Measurements from ENCODE around the gene ASPSCR1. TPM values are rescaled to one million over a fixed set of nuclear protein-coding genes. Genes with fewer than 3 reads are reported as not detected.

ASPSCR1 gene
- total and polyA plus RNA-seq, 2 of the 8 experiments (the other 6 are each of a cell fraction or from before 2014, with no cell fraction given) = 33.3 to 43.7 TPM

DNA sequence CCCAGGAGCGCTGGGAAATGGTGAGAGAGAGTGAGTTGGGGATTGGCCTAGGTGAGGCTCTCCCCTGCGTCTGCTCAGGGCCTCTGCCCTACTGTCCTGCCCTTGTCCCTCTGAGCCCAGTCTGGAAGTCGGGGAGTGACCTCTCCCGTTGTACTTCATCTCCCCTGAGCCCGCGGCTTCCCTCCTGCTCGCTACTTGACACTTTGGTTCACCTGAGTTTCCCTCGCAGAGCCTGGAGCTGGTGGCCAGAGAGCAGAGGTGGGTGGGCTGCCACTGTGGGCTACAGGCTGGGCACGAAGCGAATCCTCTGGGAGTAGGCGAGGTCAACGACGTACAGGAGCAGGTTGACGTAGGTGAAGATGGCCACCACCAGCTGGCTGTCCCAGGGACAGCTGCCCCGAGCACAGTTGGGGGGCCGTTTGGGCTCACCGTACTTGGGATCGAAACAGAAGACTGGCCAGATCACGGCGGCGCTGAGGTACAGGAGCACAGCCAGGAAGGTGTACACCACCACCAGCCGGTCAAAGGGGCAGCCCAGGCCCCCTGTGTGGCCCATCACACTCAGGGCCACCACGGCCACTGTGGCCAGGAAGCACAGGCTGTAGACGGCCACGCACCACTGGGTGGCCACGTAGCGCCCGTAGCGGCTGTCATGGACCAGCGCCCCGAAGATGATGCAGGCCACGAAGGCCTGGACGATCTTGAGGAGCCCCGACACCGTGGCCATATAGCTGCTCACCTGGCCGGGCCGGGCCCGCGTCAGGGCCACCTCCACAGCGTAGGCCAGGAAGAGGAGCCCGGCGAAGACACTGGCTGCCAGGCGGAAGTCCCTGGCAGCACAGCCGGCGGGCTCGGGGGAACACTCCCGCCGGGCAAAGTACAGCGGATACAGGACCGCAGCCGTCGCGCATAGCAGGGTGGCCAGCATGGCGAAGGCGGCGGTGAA, 36.6 kb upstream of the ASPSCR1 start (continued):
- TF ChIP-seq PHF8 (conservative IDR thresholded peaks at IDR 0.05; ENCODE audit: low read depth, low read length) (no peak), SIX5 (IDR thresholded peaks at IDR 0.05; ENCODE audit: low read depth, low read length) (no peak), KDM4A (IDR thresholded peaks at IDR 0.05; ENCODE audit: low read depth, low read length, severe bottlenecking) (no peak), SIRT6 (IDR thresholded peaks at IDR 0.05; ENCODE audit: low read length) (no peak), SAP30 (IDR thresholded peaks at IDR 0.05; ENCODE audit: insufficient read depth, insufficient replicate concordance, low read length) (no peak), BRCA1 (IDR thresholded peaks at IDR 0.05; ENCODE audit: low read depth, low read length) (no peak), CTBP2 (IDR thresholded peaks at IDR 0.05; ENCODE audit: borderline replicate concordance, insufficient read depth, insufficient read length, low read length) (no peak)
- TF ChIP-seq, protein P1, sequence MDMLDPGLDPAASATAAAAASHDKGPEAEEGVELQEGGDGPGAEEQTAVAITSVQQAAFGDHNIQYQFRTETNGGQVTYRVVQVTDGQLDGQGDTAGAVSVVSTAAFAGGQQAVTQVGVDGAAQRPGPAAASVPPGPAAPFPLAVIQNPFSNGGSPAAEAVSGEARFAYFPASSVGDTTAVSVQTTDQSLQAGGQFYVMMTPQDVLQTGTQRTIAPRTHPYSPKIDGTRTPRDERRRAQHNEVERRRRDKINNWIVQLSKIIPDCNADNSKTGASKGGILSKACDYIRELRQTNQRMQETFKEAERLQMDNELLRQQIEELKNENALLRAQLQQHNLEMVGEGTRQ (IDR thresholded peaks at IDR 0.05; ENCODE audit: low read length) = no peak
